Lower leg skin (tissue), 4 donors: ENCODE results near the gene NADK2. TPM values are rescaled to one million over a fixed set of nuclear protein-coding genes. Genes with fewer than 3 reads are reported as not detected.

Source experiments
- DNase-seq, 2 donors: peaks; one replicate each; pipeline ENCODE4 v3.0.0-alpha.2; 2019; ENCODE audit warnings: low spot score in 2 of 2
- H3K4me3 ChIP-seq: fragments of 200-600 bp; sonication (generic); 2 replicates; pipeline ENCODE4 v1.5.1; 2017; ENCODE audit warnings: mild to moderate bottlenecking, low read depth; ENCODE audit not compliant: poor library complexity, severe bottlenecking
- CTCF ChIP-seq, 3 donors: fragments of 450-650 bp; IDR thresholded peaks; one replicate each; pipeline ENCODE4 v1.5.1; 2016; ENCODE audit warnings: antibody characterized with exemption in 3 of 3, mild to moderate bottlenecking in 3 of 3, moderate library complexity in 2 of 3
- POLR2A ChIP-seq, 2 donors: fragments of 450-650 bp; IDR thresholded peaks; one replicate each; pipeline ENCODE4 v1.6.1; 2016 to 2017; ENCODE audit warnings: antibody characterized with exemption in 2 of 2, mild to moderate bottlenecking in 1 of 2, moderate library complexity in 1 of 2
- WGBS, 2 donors: methylation state at CpG; one replicate each; pipeline ENCODE4 v1.1.5; 2018; 5-methylcytosine and 5-hydroxymethylcytosine counted together
- intact Hi-C: fragments of 100-400 bp; cut with DNase I; formaldehyde crosslinking; loops from one replicate; pipeline ENCODE4 v1.15.0; 2023; ENCODE audit warnings: low total_unique reads
- total RNA-seq, 4 donors: library from RNA; depleted of rRNA; stranded (reverse); fragments of >200 nt; gene quantifications; one replicate each; pipeline ENCODE4 v1.1.0, GENCODE V29; 2016

Gene NADK2
- total RNA-seq, 4 donors from 2014 or later = 10.0 to 18.4 (median 14.8) TPM

GRCh38 chr5:36156121-36156601 lies 85.6 kb downstream of the NADK2 start:
- 37 to 42% methylated on average over 4 of the region's 4 CpGs for WGBS, 2 donors
- TF ChIP-seq CTCF (IDR thresholded peaks at IDR 0.05) (no peak), POLR2A (IDR thresholded peaks at IDR 0.05) (no peak)
- DNase-seq = no peak
- no peak overlapping the region for H3K4me3 ChIP-seq
- intact Hi-C loops = no loop called here

GRCh38 chr5:36155291-36155690 lies 86.4 kb downstream of the NADK2 start:
- intact Hi-C loops = no loop called here
- 88 to 90% methylated on average over 7 of the region's 7 CpGs for WGBS, 2 donors
- no peak for TF ChIP-seq POLR2A (IDR thresholded peaks at IDR 0.05)
- TF ChIP-seq CTCF (IDR thresholded peaks at IDR 0.05) = no peak
- H3K4me3 ChIP-seq = no peak overlapping the region
- DNase-seq = no peak

- intact Hi-C loops = no loop called here
- TF ChIP-seq CTCF (IDR thresholded peaks at IDR 0.05) = no peak
- TF ChIP-seq POLR2A (IDR thresholded peaks at IDR 0.05) = no peak
- 88 to 90% methylated on average over 4 of the region's 4 CpGs for WGBS, 2 donors
- DNase-seq = no peak
- H3K4me3 ChIP-seq = no peak overlapping the region
These were observed 88.0 kb downstream of the NADK2 start for GRCh38 chr5:36153726-36154125.

GRCh38 chr5:36153298-36153677 lies 88.4 kb downstream of the NADK2 start:
- no peak for DNase-seq
- TF ChIP-seq CTCF (IDR thresholded peaks at IDR 0.05) = no peak
- no peak for TF ChIP-seq POLR2A (IDR thresholded peaks at IDR 0.05)
- intact Hi-C loops = no loop called here
- no peak overlapping the region for H3K4me3 ChIP-seq
- 67 to 68% methylated on average over 7 of the region's 7 CpGs for WGBS, 2 donors

GRCh38 chr5:36152324-36153297 lies 89.1 kb downstream of the NADK2 start:
- TF ChIP-seq CTCF (IDR thresholded peaks at IDR 0.05) = no peak
- no peak for TF ChIP-seq POLR2A (IDR thresholded peaks at IDR 0.05)
- H3K4me3 ChIP-seq = peak overlapping the region; percentile 75
- WGBS, 2 donors = 4% methylated on average over 24 of the region's 24 CpGs
- intact Hi-C loops = no loop called here
- no peak for DNase-seq
